ENCODE results near the gene DLGAP3.

GRCh38 chr1:34923490-34923889 lies 6.0 kb downstream of the DLGAP3 start:
- no peak for TF ChIP-seq CTCF (IDR thresholded peaks at IDR 0.05)
- no peak for TF ChIP-seq POLR2A (IDR thresholded peaks at IDR 0.05)
- TF ChIP-seq EP300 (IDR thresholded peaks at IDR 0.05) = no peak

Data from upper lobe of left lung (tissue), 4 donors.